ENCODE data around the gene GADD45A. TPM values are rescaled to one million over a fixed set of nuclear protein-coding genes. Genes with fewer than 3 reads are reported as not detected.
A peak's percentile ranks its signal among the peaks of the same experiment; 100 is the strongest.

GADD45A gene
- total and polyA plus RNA-seq, 4 donors, result 49.7 to 186 (median 156) TPM

- DNase-seq (no peak), ATAC-seq (ENCODE audit: low FRiP score) (no peak)
- peak overlapping the region; percentile 30 to 36 for H3K27ac ChIP-seq (ENCODE audit: low read depth in 1 of 2, low read length in 2 of 2)
- intact Hi-C loops (cut with DNase I), result no loop called here
- no peaks in the 10 kb centered on the region for H3K27me3 ChIP-seq (ENCODE audit: control insufficient read depth in 1 of 2, insufficient read depth in 2 of 2, low read length in 1 of 2)
- no peaks in the 10 kb centered on the region for H3K9me3 ChIP-seq (ENCODE audit: control insufficient read depth, low read length)
- H3K4me1 ChIP-seq (ENCODE audit: control insufficient read depth in 1 of 2, insufficient read depth in 2 of 2, low read length in 2 of 2), result peaks cover 4 to 5% of the 10 kb centered on the region in 2 donors
- no peak overlapping the region for H3K4me3 ChIP-seq (ENCODE audit: low read length in 2 of 2)
- WGBS, 2 donors, result 33 to 36% methylated on average over 3 of the region's 3 CpGs
- H3K36me3 ChIP-seq (ENCODE audit: control insufficient read depth in 1 of 2, insufficient read depth in 2 of 2, low read length in 1 of 2), result no peaks in the 10 kb centered on the region
These were observed 50.2 kb downstream of the GADD45A start for GRCh38 chr1:67735206-67735605.

DNA sequence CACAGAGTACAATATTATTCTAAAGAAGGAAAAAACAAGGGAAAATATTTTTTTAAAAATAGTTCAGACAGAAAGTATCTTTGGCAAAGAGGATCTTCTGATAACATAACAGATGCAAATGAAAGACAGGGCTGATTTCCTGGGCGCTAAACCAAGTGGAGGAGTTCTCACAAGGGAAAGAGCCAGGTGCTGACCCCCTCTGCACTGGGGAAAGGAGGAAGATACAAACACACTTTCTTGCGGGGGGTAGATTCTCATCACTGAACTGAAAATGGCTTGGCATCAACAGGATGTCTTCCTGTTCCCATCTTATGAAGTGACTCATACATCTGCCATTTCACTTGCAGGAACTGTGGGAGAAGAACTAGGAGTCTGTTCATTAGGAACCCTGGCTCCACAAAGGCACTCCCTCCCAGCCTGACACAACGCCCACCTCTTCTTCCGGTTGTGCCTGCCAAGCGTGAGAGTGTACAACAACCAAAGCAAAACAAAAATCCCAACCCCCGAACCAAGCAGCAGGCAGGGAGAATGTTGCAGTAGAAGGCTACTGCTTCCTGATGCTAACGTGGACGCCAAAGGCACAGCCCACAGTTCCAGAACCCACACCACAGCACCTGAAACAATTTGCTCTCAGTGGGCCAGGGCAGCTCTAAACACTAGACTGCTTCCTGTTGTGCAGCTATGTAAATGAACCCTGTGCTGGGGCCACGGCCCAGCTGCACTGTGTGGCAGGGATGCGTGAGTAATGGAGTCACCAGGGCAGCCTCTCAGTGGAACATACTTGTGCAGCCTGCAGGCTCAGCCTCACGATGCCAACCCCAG lies 51.0 kb downstream of the GADD45A start:
- peak; percentile 75 for ATAC-seq (ENCODE audit: low FRiP score)
- WGBS, 2 donors, result 3 to 4% methylated on average over 11 of the region's 11 CpGs
- H3K27ac ChIP-seq (ENCODE audit: low read depth in 1 of 2, low read length in 2 of 2), result peak overlapping the region; percentile 37 to 61
- H3K4me1 ChIP-seq (ENCODE audit: control insufficient read depth in 1 of 2, insufficient read depth in 2 of 2, low read length in 2 of 2), result peaks cover 5 to 9% of the 10 kb centered on the region in 2 donors
- H3K9me3 ChIP-seq (ENCODE audit: control insufficient read depth, low read length), result no peaks in the 10 kb centered on the region
- no peaks in the 10 kb centered on the region for H3K36me3 ChIP-seq (ENCODE audit: control insufficient read depth in 1 of 2, insufficient read depth in 2 of 2, low read length in 1 of 2)
- intact Hi-C loops (cut with DNase I), result no loop called here
- no peak overlapping the region for H3K4me3 ChIP-seq (ENCODE audit: low read length in 2 of 2)
- no peaks in the 10 kb centered on the region for H3K27me3 ChIP-seq (ENCODE audit: control insufficient read depth in 1 of 2, insufficient read depth in 2 of 2, low read length in 1 of 2)
- DNase-seq, result peak; percentile 79 to 88

DNA sequence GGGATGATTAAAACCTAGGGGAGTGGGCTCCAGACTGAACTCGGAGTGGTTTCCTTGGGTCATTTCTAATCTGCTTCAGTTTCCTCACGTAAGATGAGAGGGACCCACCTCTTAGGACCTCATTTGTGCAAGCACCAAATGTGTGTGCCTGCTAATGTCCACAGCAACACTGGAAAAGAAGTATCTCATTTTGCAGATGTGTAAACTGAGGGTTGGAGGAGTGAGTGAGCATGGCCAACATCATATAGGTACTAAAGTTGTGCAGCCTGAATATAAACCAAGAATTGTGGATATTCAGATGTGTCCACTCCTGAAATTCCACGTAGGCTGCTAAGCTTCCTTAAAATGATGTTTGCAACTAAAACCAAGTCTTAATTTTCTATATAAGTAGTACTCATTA lies 51.7 kb downstream of the GADD45A start:
- Histone ChIP-seq H3K4me3 (ENCODE audit: low read length in 2 of 2) (no peak overlapping the region), H3K27me3 (ENCODE audit: control insufficient read depth in 1 of 2, insufficient read depth in 2 of 2, low read length in 1 of 2) (no peaks in the 10 kb centered on the region), H3K4me1 (ENCODE audit: control insufficient read depth in 1 of 2, insufficient read depth in 2 of 2, low read length in 2 of 2) (peaks cover 5 to 9% of the 10 kb centered on the region in 2 donors), H3K27ac (ENCODE audit: low read depth in 1 of 2, low read length in 2 of 2) (peak overlapping the region in 1 of 2 donors; percentile 61), H3K36me3 (ENCODE audit: control insufficient read depth in 1 of 2, insufficient read depth in 2 of 2, low read length in 1 of 2) (no peaks in the 10 kb centered on the region), H3K9me3 (ENCODE audit: control insufficient read depth, low read length) (no peaks in the 10 kb centered on the region)
- ATAC-seq (ENCODE audit: low FRiP score) (no peak), DNase-seq (no peak)
- WGBS, 2 donors, result 79% methylated on average over 3 of the region's 3 CpGs
- intact Hi-C loops (cut with DNase I), result no loop called here

DNA sequence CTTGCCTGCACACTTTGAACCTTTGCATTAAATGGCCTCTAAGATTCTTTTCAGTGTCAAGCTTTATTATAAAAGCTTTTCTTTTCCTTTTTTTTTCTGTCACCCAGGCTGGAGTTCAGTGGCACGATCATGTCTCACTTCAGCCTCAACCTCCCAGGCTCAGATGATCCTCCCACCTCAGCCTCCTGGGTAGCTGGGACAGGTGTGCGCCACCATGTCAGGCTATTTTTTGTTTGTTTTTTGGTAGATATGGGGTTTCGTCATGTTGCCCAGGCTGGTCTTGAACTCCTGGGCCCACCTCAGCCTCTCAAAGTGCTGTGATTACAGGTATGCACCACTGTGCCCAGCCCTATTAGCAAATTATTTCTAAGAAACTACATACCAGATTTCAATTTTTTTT lies 52.9 kb downstream of the GADD45A start:
- no peak overlapping the region for H3K27ac ChIP-seq (ENCODE audit: low read depth in 1 of 2, low read length in 2 of 2)
- 95 to 97% methylated on average over 3 of the region's 3 CpGs for WGBS, 2 donors
- no peaks in the 10 kb centered on the region for H3K27me3 ChIP-seq (ENCODE audit: control insufficient read depth in 1 of 2, insufficient read depth in 2 of 2, low read length in 1 of 2)
- H3K9me3 ChIP-seq (ENCODE audit: control insufficient read depth, low read length), result no peaks in the 10 kb centered on the region
- H3K36me3 ChIP-seq (ENCODE audit: control insufficient read depth in 1 of 2, insufficient read depth in 2 of 2, low read length in 1 of 2), result no peaks in the 10 kb centered on the region
- DNase-seq (no peak), ATAC-seq (ENCODE audit: low FRiP score) (no peak)
- intact Hi-C loops (cut with DNase I), result no loop called here
- H3K4me3 ChIP-seq (ENCODE audit: low read length in 2 of 2), result no peak overlapping the region
- H3K4me1 ChIP-seq (ENCODE audit: control insufficient read depth in 1 of 2, insufficient read depth in 2 of 2, low read length in 2 of 2), result peaks cover 5 to 6% of the 10 kb centered on the region in 2 donors

Other genes starting within 250 kb of the GADD45A start
- 100 to 1,000 TPM; 123 to 175 TPM for gene GNG12, start 148.3 kb downstream of the GADD45A start, total RNA-seq
- 10 to 100 TPM; 84.9 to 96.8 TPM for gene GNG12, start 148.3 kb downstream of the GADD45A start, polyA plus RNA-seq